Keratinocyte (primary cell): Measurements from ENCODE around the gene NUP133. TPM values are rescaled to one million over a fixed set of nuclear protein-coding genes. Genes with fewer than 3 reads are reported as not detected.

Experiments
- DNase-seq: peaks from one replicate; pipeline ENCODE4 v3.0.0-alpha.2; 2011; ENCODE audit warnings: low read depth, missing footprints, low spot score
- FAIRE-seq: peaks from 2 replicates; lab custom pipeline; 2011; peaks lifted over from hg19 to GRCh38; lab: Jason Lieb, UNC
- H2AFZ ChIP-seq: 2 replicates; pipeline ENCODE4 v1.6.0; 2012; ENCODE audit warnings: low read length, control low read depth, inconsistent platforms; ENCODE audit not compliant: control insufficient read depth
- H3K27ac ChIP-seq: 2 replicates; pipeline ENCODE4 v1.5.1; 2011; ENCODE audit warnings: low read length; ENCODE audit not compliant: control insufficient read depth, insufficient read depth
- H3K27me3 ChIP-seq: 3 replicates; pipeline ENCODE4 v1.6.0; 2011; ENCODE audit warnings: low read length; ENCODE audit not compliant: control insufficient read depth, insufficient read depth; ENCODE audit errors: extremely low read depth
- H3K36me3 ChIP-seq, 2 experiments: 2 replicates in 1 of 2; 3 replicates in 1 of 2; pipeline ENCODE4 v1.5.1; 2011; ENCODE audit warnings: low read length in 2 of 2, mild to moderate bottlenecking in 1 of 2; ENCODE audit not compliant: control insufficient read depth in 2 of 2, insufficient read depth in 2 of 2; ENCODE audit errors: extremely low read depth in 1 of 2
- H3K4me1 ChIP-seq: 3 replicates; pipeline ENCODE4 v1.5.1; 2011; ENCODE audit warnings: low read length; ENCODE audit not compliant: control insufficient read depth, insufficient read depth; ENCODE audit errors: extremely low read depth
- H3K4me2 ChIP-seq: 3 replicates; pipeline ENCODE4 v1.6.0; 2011; ENCODE audit warnings: low read depth, low read length; ENCODE audit not compliant: control insufficient read depth, insufficient read depth; ENCODE audit errors: extremely low read depth
- H3K4me3 ChIP-seq, 3 experiments: fragments of 200-600 bp in 1 of 3; sonication (generic) in 1 of 3; 2 replicates in 2 of 3; 3 replicates in 1 of 3; pipeline ENCODE4 v1.5.1; 2011 to 2016; ENCODE audit warnings: low read length in 3 of 3, mild to moderate bottlenecking in 3 of 3, control low read depth in 2 of 3, inconsistent platforms in 1 of 3, low read depth in 1 of 3, mixed read lengths in 1 of 3, mixed run types in 1 of 3, moderate library complexity in 1 of 3; ENCODE audit not compliant: control insufficient read depth in 2 of 3, insufficient read depth in 2 of 3; ENCODE audit errors: extremely low read depth in 1 of 3
- H3K79me2 ChIP-seq: 2 replicates; pipeline ENCODE4 v1.6.0; 2012; ENCODE audit warnings: low read length; ENCODE audit not compliant: control insufficient read depth, insufficient read depth
- H3K9ac ChIP-seq: 3 replicates; pipeline ENCODE4 v1.6.0; 2011; ENCODE audit warnings: low read length; ENCODE audit not compliant: control insufficient read depth, insufficient read depth; ENCODE audit errors: extremely low read depth
- H3K9me1 ChIP-seq: 3 replicates; pipeline ENCODE4 v1.6.0; 2011; ENCODE audit warnings: low read length; ENCODE audit not compliant: control insufficient read depth, insufficient read depth; ENCODE audit errors: extremely low read depth
- H3K9me3 ChIP-seq: 2 replicates; pipeline ENCODE4 v1.5.1; 2012; ENCODE audit warnings: low read depth, low read length; ENCODE audit not compliant: control insufficient read depth
- H4K20me1 ChIP-seq: 3 replicates; pipeline ENCODE4 v1.6.0; 2011; ENCODE audit warnings: low read length; ENCODE audit not compliant: control insufficient read depth, insufficient read depth; ENCODE audit errors: extremely low read depth
- EZH2 ChIP-seq: IDR thresholded peaks from one replicate; pipeline ENCODE4 v1.6.1; 2012; ENCODE audit warnings: inconsistent platforms, mild to moderate bottlenecking, low read length, moderate library complexity
- dilution Hi-C: fragments of 300-500 bp; cut with MboI; formaldehyde crosslinking; loops from one replicate; pipeline ENCODE4 v1.7.0; 2020; ENCODE audit warnings: low sequenced_read_pairs; ENCODE audit not compliant: extremely low pct_ligation_motif_present
- polyA plus RNA-seq, 5 experiments: library from polyadenylated mRNA; depleted of rRNA in 3 of 5; stranded (reverse) in 3 of 5; stranded (forward) in 1 of 5; unstranded in 1 of 5; fragments of >200 nt; gene quantifications; 1 replicate in 1 of 5; 2 replicates in 3 of 5; 3 replicates in 1 of 5; pipeline versions ENCODE4 v1.2.1 to v1.2.3, GENCODE V29; 2011 to 2012; ENCODE audit warnings: missing spikeins in 2 of 5, low read depth in 1 of 5, low replicate concordance in 1 of 5
- small RNA-seq, 3 experiments: library from RNA; depleted of rRNA; stranded (forward); fragments of <200 nt; gene quantifications; one replicate each; pipeline ENCODE3, GENCODE V24; 2012; ENCODE audit warnings: low read depth in 3 of 3, low replicate concordance in 1 of 3; ENCODE audit not compliant: insufficient read length in 3 of 3
- TF ChIP-seq, protein P1 (sequence below), 3 experiments: IDR thresholded peaks in 1 of 3; conservative IDR thresholded peaks in 1 of 3; optimal IDR thresholded peaks in 1 of 3; 2 replicates in 2 of 3; 3 replicates in 1 of 3; pipeline versions ENCODE3 to v1.5.1; 2011; ENCODE audit warnings: low read length in 3 of 3, mild to moderate bottlenecking in 3 of 3, moderate library complexity in 2 of 3, control low read depth in 1 of 3, inconsistent platforms in 1 of 3; ENCODE audit not compliant: insufficient read depth in 2 of 3; ENCODE audit errors: extremely low read depth in 1 of 3

NUP133 gene
- polyA plus RNA-seq, 1 donor (not counting 4 experiments of a cell fraction or from before 2014, with no cell fraction given) = 25.2 TPM

DNA sequence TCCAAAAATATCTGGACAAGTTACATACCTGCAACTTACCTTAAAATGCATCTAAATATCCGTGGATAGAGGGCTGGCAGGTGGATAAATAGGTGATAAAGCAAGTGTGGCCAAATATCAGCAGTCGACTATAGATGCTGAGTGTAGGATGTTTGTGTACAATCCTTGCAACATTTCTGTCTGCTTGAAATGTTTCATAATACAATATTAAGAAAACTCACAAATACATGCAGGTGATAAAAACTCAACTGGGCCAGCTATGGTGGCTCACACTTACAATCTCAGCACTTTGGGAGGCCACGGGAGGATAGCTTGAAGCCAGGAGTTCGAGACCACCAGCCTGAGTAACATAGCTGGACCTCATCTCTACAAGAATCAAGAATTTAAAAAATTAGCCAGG, 115.2 kb downstream of the NUP133 start:
- Histone ChIP-seq H3K9me3 (no peaks in the 10 kb centered on the region), H2AFZ (no peak overlapping the region), H3K9me1 (no peaks in the 10 kb centered on the region), H3K79me2 (no peaks in the 10 kb centered on the region), H3K4me2 (no peak overlapping the region), H3K36me3 (no peaks in the 10 kb centered on the region), H3K27me3 (no peaks in the 10 kb centered on the region), H4K20me1 (no peaks in the 10 kb centered on the region), H3K4me1 (no peaks in the 10 kb centered on the region), H3K4me3 (no peak overlapping the region), H3K27ac (no peak overlapping the region), H3K9ac (no peak overlapping the region)
- dilution Hi-C loops = no loop called here
- FAIRE-seq (no peak), DNase-seq (no peak)
- TF ChIP-seq, protein P1, sequence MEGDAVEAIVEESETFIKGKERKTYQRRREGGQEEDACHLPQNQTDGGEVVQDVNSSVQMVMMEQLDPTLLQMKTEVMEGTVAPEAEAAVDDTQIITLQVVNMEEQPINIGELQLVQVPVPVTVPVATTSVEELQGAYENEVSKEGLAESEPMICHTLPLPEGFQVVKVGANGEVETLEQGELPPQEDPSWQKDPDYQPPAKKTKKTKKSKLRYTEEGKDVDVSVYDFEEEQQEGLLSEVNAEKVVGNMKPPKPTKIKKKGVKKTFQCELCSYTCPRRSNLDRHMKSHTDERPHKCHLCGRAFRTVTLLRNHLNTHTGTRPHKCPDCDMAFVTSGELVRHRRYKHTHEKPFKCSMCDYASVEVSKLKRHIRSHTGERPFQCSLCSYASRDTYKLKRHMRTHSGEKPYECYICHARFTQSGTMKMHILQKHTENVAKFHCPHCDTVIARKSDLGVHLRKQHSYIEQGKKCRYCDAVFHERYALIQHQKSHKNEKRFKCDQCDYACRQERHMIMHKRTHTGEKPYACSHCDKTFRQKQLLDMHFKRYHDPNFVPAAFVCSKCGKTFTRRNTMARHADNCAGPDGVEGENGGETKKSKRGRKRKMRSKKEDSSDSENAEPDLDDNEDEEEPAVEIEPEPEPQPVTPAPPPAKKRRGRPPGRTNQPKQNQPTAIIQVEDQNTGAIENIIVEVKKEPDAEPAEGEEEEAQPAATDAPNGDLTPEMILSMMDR (optimal IDR thresholded peaks at IDR 0.05 in 1 of 3, IDR thresholded peaks at IDR 0.05 in 1 of 3, conservative IDR thresholded peaks at IDR 0.05 in 1 of 3; ENCODE audit: extremely low read depth in 1 of 3, insufficient read depth in 2 of 3, low read length in 3 of 3) = no peak
- TF ChIP-seq EZH2 = no peak

Small RNAs within 50 kb of the gene (small RNA-seq; reads per million reads assigned to genes)
- gene RN7SKP276 = 0 reads per million in 3 experiments
- gene RNA5SP78 = 0 to 0.25 (median 0) reads per million in 3 experiments
- gene RNU4-21P = 0 reads per million in 3 experiments

Other genes with a start within 250 kb of the NUP133 start
- 27.7 to 54.7 TPM (median 42.0 TPM) in 3 replicates for gene RAB4A, start 237.2 kb downstream of the NUP133 start, polyA plus RNA-seq
- 3.2 to 6.5 TPM (median 4.3 TPM) in 3 replicates for gene CCSAP, start 165.3 kb downstream of the NUP133 start, polyA plus RNA-seq
- 0.05 to 0.09 TPM (median 0.05 TPM) in 3 replicates for gene ACTA1, start 74.2 kb downstream of the NUP133 start, polyA plus RNA-seq
- gene ABCB10, start 50.4 kb upstream of the NUP133 start, polyA plus RNA-seq = 8.8 to 14.3 TPM (median 10.8 TPM) in 3 replicates
- gene TAF5L, start 117.8 kb upstream of the NUP133 start, polyA plus RNA-seq = 22.2 to 28.9 TPM (median 23.7 TPM) in 3 replicates
- 8.2 to 13.4 TPM (median 8.5 TPM) in 3 replicates for gene URB2, start 117.9 kb upstream of the NUP133 start, polyA plus RNA-seq